ENCODE measurements around the gene NRN1L. TPM values are rescaled to one million over a fixed set of nuclear protein-coding genes. Genes with fewer than 3 reads are reported as not detected.

NRN1L gene
- total and polyA plus RNA-seq, 4 donors = 0.14 to 0.33 (median 0.23) TPM

DNA sequence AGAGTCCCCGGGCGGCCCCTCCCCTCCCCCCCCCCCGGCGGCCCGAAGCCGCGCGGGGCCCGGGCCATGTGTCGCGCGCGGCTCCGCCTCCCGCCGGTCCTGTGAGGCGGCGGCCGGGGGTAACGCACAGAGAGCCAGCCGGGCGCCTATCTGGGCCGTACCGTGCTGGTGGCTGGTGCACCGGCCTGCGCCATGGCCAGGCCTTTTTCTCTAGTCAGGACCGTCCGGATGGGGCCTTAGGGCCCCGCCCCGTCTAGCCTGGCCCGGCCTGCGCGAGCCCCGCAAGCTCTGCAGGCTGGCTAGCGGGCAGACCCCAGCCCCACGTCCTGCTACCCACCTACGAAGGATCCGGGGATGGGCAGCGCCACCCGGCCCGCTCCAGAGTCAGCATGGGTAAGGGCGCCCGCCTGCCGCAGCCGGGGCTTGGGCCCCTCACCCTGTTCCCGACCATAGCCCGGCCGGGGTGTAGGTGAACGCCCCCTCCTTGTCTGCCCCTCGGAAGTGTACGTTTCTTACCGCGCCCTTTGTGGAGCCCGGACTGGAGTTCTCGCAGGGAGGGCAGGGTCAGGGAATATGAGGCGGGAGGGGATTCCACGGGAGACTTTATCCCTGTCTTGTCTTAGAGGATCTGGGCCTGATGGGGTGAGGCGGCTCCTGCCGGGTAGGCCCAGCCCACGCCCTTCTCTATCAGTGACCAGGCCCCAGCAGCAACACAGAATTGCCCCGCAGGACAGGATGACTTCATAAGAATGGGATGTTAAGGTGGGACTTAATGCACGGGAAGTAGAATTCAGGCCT lies 37.4 kb upstream of the NRN1L start, which contains the start of gene CENPT:
TSS of gene CENPT (minus strand) at position 630 of the 798 bp plus-strand sequence. CDS start 13,834 bp downstream, outside the sequence.
- H3K9ac ChIP-seq (ENCODE audit: low read depth in 1 of 2, low read length in 2 of 2) = peak within 1 kb of the TSS; percentile 81 to 95
- WGBS = under 1% methylated on average over 62 of the region's 62 CpGs
- H3K27ac ChIP-seq (ENCODE audit: low read depth in 1 of 2, low read length in 2 of 2) = peak within 1 kb of the TSS; percentile 89 to 97
- no peak for TF ChIP-seq RAD21 (IDR thresholded peaks at IDR 0.05)
- TF ChIP-seq FOXA1 (IDR thresholded peaks at IDR 0.05) = no peak
- TF ChIP-seq HNF4A (conservative IDR thresholded peaks at IDR 0.05) = no peak
- no peak for TF ChIP-seq FOXA2 (IDR thresholded peaks at IDR 0.05)
- TF ChIP-seq, protein P1, sequence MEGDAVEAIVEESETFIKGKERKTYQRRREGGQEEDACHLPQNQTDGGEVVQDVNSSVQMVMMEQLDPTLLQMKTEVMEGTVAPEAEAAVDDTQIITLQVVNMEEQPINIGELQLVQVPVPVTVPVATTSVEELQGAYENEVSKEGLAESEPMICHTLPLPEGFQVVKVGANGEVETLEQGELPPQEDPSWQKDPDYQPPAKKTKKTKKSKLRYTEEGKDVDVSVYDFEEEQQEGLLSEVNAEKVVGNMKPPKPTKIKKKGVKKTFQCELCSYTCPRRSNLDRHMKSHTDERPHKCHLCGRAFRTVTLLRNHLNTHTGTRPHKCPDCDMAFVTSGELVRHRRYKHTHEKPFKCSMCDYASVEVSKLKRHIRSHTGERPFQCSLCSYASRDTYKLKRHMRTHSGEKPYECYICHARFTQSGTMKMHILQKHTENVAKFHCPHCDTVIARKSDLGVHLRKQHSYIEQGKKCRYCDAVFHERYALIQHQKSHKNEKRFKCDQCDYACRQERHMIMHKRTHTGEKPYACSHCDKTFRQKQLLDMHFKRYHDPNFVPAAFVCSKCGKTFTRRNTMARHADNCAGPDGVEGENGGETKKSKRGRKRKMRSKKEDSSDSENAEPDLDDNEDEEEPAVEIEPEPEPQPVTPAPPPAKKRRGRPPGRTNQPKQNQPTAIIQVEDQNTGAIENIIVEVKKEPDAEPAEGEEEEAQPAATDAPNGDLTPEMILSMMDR (IDR thresholded peaks at IDR 0.05; ENCODE audit: low read depth, low read length, missing input control) = no peak
- no peak for TF ChIP-seq GABPA (IDR thresholded peaks at IDR 0.05 in 1 of 2, conservative IDR thresholded peaks at IDR 0.05 in 1 of 2)
- TF ChIP-seq YY1 (IDR thresholded peaks at IDR 0.05) = no peak
- TF ChIP-seq, protein P2, sequence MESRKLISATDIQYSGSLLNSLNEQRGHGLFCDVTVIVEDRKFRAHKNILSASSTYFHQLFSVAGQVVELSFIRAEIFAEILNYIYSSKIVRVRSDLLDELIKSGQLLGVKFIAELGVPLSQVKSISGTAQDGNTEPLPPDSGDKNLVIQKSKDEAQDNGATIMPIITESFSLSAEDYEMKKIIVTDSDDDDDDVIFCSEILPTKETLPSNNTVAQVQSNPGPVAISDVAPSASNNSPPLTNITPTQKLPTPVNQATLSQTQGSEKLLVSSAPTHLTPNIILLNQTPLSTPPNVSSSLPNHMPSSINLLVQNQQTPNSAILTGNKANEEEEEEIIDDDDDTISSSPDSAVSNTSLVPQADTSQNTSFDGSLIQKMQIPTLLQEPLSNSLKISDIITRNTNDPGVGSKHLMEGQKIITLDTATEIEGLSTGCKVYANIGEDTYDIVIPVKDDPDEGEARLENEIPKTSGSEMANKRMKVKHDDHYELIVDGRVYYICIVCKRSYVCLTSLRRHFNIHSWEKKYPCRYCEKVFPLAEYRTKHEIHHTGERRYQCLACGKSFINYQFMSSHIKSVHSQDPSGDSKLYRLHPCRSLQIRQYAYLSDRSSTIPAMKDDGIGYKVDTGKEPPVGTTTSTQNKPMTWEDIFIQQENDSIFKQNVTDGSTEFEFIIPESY (IDR thresholded peaks at IDR 0.05) = no peak
- TF ChIP-seq, protein P3, sequence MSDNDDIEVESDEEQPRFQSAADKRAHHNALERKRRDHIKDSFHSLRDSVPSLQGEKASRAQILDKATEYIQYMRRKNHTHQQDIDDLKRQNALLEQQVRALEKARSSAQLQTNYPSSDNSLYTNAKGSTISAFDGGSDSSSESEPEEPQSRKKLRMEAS (IDR thresholded peaks at IDR 0.05) = no peak
- TF ChIP-seq HNF4G (IDR thresholded peaks at IDR 0.05) = no peak
- TF ChIP-seq RXRA (IDR thresholded peaks at IDR 0.05) = no peak
- TF ChIP-seq, protein P4, sequence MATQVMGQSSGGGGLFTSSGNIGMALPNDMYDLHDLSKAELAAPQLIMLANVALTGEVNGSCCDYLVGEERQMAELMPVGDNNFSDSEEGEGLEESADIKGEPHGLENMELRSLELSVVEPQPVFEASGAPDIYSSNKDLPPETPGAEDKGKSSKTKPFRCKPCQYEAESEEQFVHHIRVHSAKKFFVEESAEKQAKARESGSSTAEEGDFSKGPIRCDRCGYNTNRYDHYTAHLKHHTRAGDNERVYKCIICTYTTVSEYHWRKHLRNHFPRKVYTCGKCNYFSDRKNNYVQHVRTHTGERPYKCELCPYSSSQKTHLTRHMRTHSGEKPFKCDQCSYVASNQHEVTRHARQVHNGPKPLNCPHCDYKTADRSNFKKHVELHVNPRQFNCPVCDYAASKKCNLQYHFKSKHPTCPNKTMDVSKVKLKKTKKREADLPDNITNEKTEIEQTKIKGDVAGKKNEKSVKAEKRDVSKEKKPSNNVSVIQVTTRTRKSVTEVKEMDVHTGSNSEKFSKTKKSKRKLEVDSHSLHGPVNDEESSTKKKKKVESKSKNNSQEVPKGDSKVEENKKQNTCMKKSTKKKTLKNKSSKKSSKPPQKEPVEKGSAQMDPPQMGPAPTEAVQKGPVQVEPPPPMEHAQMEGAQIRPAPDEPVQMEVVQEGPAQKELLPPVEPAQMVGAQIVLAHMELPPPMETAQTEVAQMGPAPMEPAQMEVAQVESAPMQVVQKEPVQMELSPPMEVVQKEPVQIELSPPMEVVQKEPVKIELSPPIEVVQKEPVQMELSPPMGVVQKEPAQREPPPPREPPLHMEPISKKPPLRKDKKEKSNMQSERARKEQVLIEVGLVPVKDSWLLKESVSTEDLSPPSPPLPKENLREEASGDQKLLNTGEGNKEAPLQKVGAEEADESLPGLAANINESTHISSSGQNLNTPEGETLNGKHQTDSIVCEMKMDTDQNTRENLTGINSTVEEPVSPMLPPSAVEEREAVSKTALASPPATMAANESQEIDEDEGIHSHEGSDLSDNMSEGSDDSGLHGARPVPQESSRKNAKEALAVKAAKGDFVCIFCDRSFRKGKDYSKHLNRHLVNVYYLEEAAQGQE (IDR thresholded peaks at IDR 0.05) = no peak
- TF ChIP-seq NR2F2 (IDR thresholded peaks at IDR 0.05) = no peak
- no peak for TF ChIP-seq EGR1 (IDR thresholded peaks at IDR 0.05; ENCODE audit: low read depth in 2 of 2)
- no peak for TF ChIP-seq TAF1 (conservative IDR thresholded peaks at IDR 0.05)
- TF ChIP-seq JUND (IDR thresholded peaks at IDR 0.05) = no peak
- TF ChIP-seq, protein P5, sequence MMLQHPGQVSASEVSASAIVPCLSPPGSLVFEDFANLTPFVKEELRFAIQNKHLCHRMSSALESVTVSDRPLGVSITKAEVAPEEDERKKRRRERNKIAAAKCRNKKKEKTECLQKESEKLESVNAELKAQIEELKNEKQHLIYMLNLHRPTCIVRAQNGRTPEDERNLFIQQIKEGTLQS (IDR thresholded peaks at IDR 0.05) = no peak
- H3K9me3 ChIP-seq (ENCODE audit: control insufficient read depth in 4 of 4, low read length in 3 of 4) = no peaks in the 10 kb centered on the region
- peak within 1 kb of the TSS; percentile 80 to 92 (median 84) for H3K4me3 ChIP-seq (ENCODE audit: low read depth in 1 of 3, low read length in 3 of 3)
- H3K36me3 ChIP-seq (ENCODE audit: control insufficient read depth in 4 of 4, insufficient read depth in 3 of 4, low read depth in 1 of 4, low read length in 3 of 4) = no peaks in the 10 kb centered on the region
- H3K27me3 ChIP-seq (ENCODE audit: control insufficient read depth in 4 of 4, insufficient read depth in 4 of 4, low read length in 3 of 4) = no peaks in the 10 kb centered on the region
- DNase-seq (ENCODE audit: low spot score) = peak; percentile 71
- peaks cover 14 to 53% (median 42%) of the 10 kb centered on the region in 4 donors for H3K4me1 ChIP-seq (ENCODE audit: control insufficient read depth in 4 of 4, insufficient read depth in 4 of 4, low read length in 3 of 4)
